ENCODE data around the gene POGLUT2.
A peak's percentile ranks its signal among the peaks of the same experiment; 100 is the strongest.
"Not testable (repeated sequence)": the region's sequence is repeated elsewhere in the genome, so short reads cannot be mapped to it uniquely, and the experiment has no call there.

POGLUT2 gene

DNA sequence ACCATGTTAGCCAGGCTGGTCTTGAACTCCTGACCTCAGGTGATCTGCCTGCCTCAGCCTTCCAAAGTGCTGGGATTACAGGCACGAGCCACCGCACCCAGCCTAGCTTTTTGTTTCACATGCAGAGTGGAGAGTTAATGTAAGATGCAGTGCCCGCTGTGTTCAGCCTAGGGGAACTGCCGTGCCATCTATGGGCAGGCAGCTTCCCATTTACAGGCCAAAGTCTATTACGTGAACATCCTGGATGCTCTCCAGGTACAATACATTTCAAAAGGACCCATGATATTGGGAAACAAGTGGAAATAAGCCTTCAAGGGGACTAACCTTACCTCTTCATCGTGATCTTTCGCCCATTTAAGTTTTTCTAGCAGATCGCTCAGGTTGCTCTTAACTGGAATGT lies 10.1 kb downstream of the POGLUT2 start:
- TF ChIP-seq POLR2A (IDR thresholded peaks at IDR 0.05; ENCODE audit: low read depth, low read length) = no peak
- peak; percentile 77 for FAIRE-seq
- DNase-seq (ENCODE audit: insufficient read length, low spot score) = no peak

DNA sequence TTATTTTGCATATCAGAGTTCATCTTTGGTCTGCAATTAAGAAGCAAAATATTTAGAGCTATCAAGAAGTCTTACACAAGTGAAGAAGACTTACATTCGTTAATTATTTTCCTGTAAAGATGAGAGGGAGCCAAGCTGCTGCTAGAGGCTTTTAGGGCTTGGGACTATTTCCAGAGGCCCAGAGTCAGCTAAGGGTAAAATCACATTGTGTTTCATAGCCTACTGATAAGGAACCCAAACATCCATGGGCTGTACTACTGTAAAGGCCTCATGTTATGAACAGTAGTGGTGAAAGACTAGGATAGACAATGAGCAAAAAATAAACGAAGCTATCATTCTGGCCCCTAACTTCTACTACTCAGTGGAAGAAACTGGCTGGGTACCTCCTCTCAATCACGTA lies 14.3 kb downstream of the POGLUT2 start:
- no peak for TF ChIP-seq POLR2A (IDR thresholded peaks at IDR 0.05; ENCODE audit: low read depth, low read length)
- FAIRE-seq (peak; percentile 64), DNase-seq (ENCODE audit: insufficient read length, low spot score) (no peak)

DNA sequence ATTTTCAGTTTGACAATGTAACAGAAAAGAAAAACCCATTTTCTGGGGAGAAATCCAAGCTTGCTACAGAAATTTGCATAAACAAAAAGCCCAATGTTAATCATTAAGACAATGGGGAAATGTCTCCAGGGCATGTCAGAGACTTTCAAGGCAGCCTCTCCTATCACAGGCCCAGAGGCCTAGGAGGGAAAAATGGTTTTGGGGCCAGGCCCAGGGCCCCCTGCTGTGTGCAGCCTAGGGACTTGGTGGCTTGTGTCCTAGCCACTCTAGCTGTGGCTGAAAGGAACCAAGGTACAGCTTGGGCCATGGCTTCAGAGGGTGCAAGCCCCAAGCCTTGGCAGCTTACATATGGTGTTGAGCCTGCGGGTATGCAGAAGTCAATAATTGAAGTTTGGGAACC lies 17.2 kb downstream of the POGLUT2 start:
- DNase-seq (ENCODE audit: insufficient read length, low spot score) (no peak), FAIRE-seq (no peak)
- no peak for TF ChIP-seq POLR2A (IDR thresholded peaks at IDR 0.05; ENCODE audit: low read depth, low read length)

DNA sequence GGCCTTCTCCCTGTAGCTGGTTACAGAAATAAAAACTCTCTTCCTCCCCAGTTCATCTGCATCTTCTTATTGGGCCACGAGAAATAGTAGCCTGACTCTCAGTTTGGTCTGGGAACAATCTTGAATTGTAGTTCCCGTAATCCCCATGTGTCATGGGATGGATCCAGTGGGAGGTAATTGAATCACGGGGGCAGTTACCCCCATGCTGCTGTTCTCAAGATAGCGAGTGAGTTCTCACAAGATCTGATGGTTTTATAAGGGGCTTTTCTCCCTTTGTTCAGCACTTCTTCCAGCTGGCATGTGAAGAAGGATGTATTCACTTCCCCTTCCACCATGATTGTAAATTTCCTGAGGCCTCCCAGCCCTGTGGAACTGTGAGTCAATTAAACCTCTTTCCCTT lies 18.1 kb downstream of the POGLUT2 start:
- DNase-seq (ENCODE audit: insufficient read length, low spot score); FAIRE-seq: not testable (repeated sequence)

DNA sequence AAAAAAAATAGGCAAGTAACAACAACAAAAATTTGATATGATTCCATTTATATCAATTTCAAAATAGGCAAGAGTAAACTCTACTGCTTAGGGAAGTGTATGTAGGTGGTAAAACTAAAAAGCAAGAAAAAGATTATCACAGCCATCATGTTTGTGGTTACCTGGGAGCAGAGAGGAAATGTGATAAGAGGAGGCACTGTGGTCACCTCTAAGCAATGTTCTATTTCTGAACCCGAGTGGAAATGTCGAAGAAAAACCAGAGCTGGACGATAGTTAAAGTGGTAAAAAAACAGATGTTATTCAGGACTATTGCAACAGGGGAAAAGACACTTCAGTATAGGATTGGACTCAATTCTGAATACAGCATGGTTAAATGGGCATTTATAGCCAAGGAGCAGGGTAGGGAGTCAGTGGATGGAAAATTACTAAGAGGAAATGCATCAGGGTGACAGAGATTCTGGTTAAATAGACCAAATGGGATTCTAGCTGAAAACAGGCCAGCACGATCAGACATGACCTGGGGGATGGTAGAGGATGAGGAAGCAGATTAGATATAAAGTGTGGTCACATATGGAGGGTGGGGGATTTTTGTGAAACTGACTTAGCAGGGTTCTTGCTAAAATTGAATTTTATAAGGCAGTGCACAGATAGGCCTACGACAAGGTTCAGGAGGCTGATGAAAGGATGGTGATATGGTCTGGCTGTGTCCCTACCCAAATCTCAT lies 19.2 kb downstream of the POGLUT2 start:
- no peak for DNase-seq (ENCODE audit: insufficient read length, low spot score)
- TF ChIP-seq POLR2A (IDR thresholded peaks at IDR 0.05; ENCODE audit: low read depth, low read length) = no peak
- FAIRE-seq = peak; percentile 71

DNA sequence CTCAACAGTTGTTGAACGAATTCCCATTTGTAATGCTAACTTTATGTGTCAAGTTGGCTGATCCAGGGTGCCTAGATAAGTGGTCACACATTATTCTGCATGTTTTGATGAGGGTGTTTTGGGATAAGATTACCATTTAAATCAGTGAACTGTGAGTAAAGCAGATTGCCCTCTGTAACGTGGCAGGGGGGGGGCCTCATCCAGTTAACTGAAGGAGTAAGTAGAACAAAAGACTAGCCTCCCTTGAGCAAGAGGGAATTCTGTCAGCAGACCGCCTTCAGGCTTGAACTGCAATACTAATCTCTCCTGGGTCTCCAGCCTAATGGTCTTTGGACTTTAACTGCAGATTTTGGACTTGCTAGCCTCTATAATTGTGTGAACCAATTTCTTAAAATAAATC lies 21.0 kb downstream of the POGLUT2 start:
- DNase-seq (ENCODE audit: insufficient read length, low spot score) = no peak
- FAIRE-seq = peak; percentile 30
- no peak for TF ChIP-seq POLR2A (IDR thresholded peaks at IDR 0.05; ENCODE audit: low read depth, low read length)

DNA sequence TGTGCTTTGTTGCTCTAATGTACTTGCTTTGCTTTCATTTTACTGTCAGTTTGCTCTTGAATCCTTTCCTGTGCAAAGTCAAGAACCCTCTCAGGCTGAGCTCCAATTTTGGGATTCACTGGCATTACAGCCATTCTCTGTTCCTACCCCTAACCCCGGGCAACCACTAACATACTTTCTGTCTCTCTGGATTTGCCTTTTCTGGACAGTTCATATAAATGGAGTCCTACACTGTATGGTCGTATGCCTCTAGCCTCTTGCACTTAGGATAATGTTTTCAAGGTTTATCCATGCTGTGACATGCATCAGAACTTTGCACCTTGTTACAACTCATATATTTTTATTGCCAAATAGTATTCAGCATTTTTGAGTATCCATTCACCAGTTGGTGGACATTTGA lies 22.5 kb downstream of the POGLUT2 start:
- TF ChIP-seq POLR2A (IDR thresholded peaks at IDR 0.05; ENCODE audit: low read depth, low read length) = no peak
- no peak for DNase-seq (ENCODE audit: insufficient read length, low spot score)
- FAIRE-seq = peak; percentile 70

DNA sequence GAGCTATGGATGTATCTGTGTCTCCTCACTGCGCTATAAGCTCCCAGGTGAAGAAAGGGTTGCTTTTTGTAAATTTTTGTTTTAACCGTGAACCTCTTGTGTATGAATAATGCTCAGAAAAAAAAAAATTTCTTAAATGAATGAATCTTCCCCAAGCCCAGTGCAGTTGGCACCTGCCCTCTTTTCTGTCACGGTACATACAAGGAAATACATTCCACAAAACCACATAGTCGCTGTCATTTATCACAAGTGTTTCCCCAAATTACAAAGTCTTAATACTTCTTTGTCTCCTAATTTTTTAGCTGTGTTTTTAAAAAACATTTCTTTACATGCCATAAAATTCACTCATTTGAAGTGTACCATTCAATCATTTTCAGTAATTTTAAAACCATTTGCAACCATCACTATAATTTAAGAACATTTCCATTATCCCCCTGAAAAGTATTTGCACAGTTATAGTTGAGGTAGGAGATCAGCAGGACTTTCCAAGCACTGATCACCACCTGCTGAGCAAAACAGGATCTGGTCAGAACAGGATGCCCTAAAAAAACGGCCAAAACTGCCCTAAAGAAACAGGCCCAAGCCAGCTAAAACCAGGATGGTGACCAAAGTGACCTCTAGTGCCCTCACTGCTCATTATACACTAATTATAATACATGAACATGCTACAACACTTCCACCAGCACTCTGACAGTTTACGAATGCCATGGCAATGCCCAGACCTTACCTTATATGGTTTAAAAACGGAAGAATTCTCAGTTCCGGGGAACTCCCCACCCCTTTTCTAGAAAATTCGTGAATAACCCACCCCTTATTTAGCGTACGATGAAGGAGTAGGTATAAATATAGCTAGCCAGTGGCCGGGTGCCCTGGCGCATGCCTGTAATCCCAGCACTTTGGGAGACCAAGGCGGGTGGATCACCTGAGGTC lies 23.9 kb downstream of the POGLUT2 start:
- DNase-seq (ENCODE audit: insufficient read length, low spot score) (no peak), FAIRE-seq (peak; percentile 90)
- no peak for TF ChIP-seq POLR2A (IDR thresholded peaks at IDR 0.05; ENCODE audit: low read depth, low read length)

DNA sequence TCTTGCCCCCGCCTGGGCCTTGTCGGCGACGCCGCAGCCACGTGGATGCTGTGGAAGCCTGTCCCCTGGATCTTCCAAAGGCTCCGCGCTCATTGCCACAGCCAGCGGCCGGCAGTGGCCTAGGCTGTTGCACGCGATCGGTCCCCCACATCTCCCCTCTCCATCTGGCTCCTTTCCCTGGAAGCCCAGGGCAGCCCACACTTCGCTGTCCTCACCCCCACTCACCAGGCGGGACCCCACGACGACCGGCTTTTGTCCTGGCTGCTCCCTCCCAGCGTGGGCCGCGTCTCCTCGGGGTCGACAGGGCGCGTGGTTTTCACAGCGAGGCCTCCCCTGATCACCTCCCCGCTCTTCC lies 24.6 kb downstream of the POGLUT2 start:
- no peak for TF ChIP-seq POLR2A (IDR thresholded peaks at IDR 0.05; ENCODE audit: low read depth, low read length)
- no peak for FAIRE-seq
- DNase-seq (ENCODE audit: insufficient read length, low spot score) = no peak

DNA sequence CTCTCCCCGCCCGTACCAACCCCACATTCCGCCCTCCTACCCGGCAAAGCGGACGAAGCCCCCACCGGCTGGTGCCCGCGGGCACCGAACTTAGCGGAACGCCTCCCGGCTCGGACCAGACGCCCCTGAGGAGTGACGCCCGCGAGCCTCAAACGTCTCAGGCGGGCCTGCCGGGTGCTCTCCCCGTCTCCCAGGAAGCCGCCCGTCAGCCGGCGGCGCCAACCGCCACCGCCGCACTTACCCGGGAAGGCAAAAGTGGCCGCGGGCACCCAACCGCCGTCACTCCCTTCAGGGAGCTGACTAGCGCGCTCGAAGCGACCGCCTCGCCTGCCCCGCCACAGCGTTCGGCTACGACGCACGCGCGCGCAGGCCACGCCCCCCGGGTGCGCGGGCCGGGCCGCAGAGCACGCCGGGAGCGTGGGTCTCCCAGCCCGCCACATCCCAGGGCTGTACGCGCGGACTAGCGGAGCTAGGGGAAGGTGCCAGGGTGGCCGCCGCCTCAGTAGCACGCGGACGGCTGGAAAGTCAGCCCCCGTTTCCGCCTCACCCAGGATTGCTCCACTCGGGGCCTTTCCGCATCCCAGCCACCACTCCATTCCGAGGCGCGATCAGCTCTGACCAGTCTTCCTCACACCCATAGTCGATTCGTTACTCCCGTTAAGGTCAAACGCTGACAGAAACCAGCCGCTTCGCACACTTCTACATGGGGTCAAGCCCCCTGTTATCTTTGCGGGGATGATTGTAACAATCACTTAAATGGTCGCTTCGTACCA lies 25.1 kb downstream of the POGLUT2 start, which contains the start of gene TEX30:
TSS of gene TEX30 (minus strand) at position 346 of the 773 bp plus-strand sequence. CDS start 3,760 bp downstream, outside the sequence.
- FAIRE-seq = peak; percentile 97

DNA sequence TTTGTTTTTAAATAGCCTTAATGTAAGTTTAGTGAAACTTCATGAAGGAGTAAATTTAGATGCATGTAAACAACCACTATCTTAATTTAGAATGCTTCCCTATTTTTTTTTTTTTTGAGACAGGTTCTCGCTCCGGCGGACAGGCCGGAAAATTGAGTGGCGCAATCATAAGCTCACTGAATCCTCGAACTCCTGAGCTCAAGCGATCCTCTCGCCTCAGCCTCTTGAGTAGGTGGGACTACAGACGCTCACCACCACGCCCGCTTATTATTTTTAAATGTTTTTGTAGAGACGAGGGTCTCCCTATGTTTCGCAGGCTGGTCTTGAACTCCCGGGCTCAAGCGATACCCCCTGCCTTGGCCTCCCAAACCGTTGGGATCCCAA lies 26.7 kb downstream of the POGLUT2 start:
- DNase-seq (ENCODE audit: insufficient read length, low spot score) (no peak), FAIRE-seq (no peak)
- TF ChIP-seq POLR2A (IDR thresholded peaks at IDR 0.05; ENCODE audit: low read depth, low read length) = no peak

More for the DNA sequence above, 25.1 kb downstream of the POGLUT2 start, which contains the start of gene TEX30:
- peak; percentile 97 for DNase-seq (ENCODE audit: insufficient read length, low spot score)
- TF ChIP-seq POLR2A (IDR thresholded peaks at IDR 0.05; ENCODE audit: low read depth, low read length) = peak; percentile 99

DNA sequence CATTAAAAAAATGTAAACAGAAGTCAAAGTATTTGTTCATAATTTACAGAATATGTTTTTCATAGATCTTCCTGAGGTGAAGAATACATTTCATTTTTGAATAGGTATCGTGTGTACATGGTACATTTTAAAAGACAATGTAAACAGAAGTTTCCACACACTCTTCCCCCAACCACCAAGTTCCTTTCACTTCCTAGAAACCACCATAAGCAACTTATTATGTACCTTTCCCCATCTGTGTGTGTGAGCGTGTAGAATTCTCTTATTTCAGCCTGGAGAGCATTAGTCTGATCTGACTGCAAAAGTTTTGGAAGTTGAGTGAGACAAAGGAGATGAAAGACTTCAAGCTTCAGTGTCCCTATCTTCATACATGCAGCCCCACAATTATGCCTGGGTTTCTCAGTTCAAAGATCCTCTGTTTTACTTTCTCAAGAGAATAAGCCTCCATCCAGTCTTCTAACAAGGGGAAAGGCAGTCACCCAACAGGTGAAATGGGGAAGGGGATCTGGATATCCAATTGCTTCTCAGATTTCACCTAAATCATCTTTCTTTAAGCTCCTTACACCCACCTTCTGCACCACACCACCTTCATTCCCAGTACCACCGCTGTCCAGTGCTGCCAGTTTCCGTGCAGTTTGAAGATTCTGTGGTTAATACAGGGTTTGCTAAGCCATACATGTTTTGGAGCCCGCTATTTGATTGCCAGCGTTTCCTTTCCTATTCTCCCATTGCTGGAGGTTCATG lies 27.3 kb downstream of the POGLUT2 start:
- FAIRE-seq (no peak), DNase-seq (ENCODE audit: insufficient read length, low spot score) (no peak)
- TF ChIP-seq POLR2A (IDR thresholded peaks at IDR 0.05; ENCODE audit: low read depth, low read length) = no peak

DNA sequence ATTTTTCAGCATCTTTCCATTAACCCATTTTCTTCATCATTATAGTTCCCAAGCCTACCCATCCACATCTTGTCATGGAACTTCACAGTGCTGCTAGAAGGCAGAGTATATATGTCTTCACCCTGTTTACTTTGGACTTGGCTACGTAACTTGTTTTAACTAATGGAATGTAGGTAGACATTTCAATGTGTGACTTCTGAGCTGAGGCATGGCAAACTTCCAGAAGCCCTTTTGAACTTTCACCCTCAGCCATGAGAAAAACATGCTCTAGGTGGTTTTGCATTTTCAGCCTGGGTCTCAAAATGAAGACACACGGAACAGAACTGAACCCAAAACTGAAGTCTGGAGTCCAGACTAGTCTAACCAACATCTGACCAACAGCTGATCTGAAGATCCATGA lies 28.3 kb downstream of the POGLUT2 start:
- FAIRE-seq (no peak), DNase-seq (ENCODE audit: insufficient read length, low spot score) (no peak)
- no peak for TF ChIP-seq POLR2A (IDR thresholded peaks at IDR 0.05; ENCODE audit: low read depth, low read length)

Measured in H54 (cell line).